Measurements from ENCODE around the gene DENND2A. TPM values are rescaled to one million over a fixed set of nuclear protein-coding genes. Genes with fewer than 3 reads are reported as not detected.

Gene DENND2A
- polyA plus RNA-seq, 2 of the 4 experiments (the other 2 are of a cell fraction): 0.37 to 0.63 TPM

DNA sequence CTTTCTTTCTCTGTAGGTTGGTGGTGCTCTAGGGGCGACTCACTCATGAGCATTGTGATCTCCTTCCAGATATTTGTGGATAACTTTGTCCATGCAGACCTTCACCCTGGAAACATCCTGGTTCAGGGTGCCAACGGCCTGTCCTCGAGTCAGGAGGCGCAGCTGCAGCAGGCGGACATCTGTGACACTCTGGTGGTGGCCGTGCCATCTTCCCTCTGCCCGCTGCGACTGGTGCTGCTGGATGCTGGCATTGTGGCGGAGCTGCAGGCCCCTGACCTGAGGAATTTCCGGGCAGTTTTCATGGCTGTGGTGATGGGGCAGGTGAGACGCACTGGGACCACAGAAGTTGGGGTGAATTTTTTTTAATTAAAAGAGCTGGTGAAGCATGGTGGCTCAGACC lies 46.3 kb upstream of the DENND2A start:
- POLR2A ChIA-PET: no interaction called here
- no peaks in the 10 kb centered on the region for H3K4me1 ChIP-seq
- 96% methylated on average over 6 of the region's 11 CpGs for WGBS (ENCODE audit: missing lambda C conversion rate)
- ATAC-seq (no peak), DNase-seq (ENCODE audit: low read depth in 1 of 2, low spot score in 1 of 2) (no peak), FAIRE-seq (no peak)
- H3K4me3 ChIP-seq: no peak overlapping the region
- CTCF ChIA-PET: interaction anchor here (1.1 to 1.3 kb wide), 2 partner anchors 27 to 31 kb away, joined by 3 to 4 read pairs; no protein-coding TSS in a partner anchor
- TF ChIP-seq JUNB (IDR thresholded peaks at IDR 0.05) (no peak), EHMT2 (IDR thresholded peaks at IDR 0.05; ENCODE audit: low read depth) (no peak), ZSCAN20 (CRISPR knock-in tag; IDR thresholded peaks at IDR 0.05) (no peak)
- TF ChIP-seq, protein P1, sequence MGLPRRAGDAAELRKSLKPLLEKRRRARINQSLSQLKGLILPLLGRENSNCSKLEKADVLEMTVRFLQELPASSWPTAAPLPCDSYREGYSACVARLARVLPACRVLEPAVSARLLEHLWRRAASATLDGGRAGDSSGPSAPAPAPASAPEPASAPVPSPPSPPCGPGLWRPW (IDR thresholded peaks at IDR 0.05): no peak
- no peak overlapping the region for H3K27ac ChIP-seq
- H3K9me3 ChIP-seq: no peaks in the 10 kb centered on the region
- no peak overlapping the region for H3K4me2 ChIP-seq

DNA sequence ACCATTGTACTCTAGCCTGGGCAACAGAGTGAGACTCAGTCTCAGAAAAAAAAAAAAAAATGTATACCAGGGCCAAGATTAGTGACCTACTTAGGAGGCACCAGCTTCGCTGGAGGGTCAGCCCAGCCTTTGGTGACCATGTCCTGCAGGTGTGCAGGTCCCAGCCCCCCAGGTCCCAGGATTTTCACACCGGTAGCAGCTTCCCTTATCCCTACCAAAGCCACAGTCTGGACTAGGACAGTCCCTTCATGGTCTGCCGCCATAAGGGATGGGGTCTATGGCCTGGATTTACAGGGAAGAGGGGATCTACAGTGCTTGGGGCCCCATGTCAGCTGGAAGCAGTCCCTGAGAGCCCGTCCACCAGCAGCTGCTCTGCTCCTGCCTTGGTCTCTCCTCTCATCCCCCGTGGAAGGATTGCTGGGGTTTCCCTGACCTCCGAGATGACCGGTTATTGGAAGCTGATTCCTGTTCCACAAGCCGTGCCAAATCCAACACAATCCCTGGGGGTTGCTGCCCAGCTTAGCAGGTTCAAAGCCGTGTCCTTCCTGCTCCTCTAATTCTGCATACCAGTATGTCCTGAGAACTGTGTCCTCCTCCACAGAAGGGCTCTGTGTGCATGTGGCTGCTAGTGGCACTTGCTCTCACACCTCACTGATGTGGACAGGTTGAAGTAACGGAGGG lies 44.9 kb upstream of the DENND2A start:
- TF ChIP-seq, protein P2, sequence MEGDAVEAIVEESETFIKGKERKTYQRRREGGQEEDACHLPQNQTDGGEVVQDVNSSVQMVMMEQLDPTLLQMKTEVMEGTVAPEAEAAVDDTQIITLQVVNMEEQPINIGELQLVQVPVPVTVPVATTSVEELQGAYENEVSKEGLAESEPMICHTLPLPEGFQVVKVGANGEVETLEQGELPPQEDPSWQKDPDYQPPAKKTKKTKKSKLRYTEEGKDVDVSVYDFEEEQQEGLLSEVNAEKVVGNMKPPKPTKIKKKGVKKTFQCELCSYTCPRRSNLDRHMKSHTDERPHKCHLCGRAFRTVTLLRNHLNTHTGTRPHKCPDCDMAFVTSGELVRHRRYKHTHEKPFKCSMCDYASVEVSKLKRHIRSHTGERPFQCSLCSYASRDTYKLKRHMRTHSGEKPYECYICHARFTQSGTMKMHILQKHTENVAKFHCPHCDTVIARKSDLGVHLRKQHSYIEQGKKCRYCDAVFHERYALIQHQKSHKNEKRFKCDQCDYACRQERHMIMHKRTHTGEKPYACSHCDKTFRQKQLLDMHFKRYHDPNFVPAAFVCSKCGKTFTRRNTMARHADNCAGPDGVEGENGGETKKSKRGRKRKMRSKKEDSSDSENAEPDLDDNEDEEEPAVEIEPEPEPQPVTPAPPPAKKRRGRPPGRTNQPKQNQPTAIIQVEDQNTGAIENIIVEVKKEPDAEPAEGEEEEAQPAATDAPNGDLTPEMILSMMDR (IDR thresholded peaks at IDR 0.05): no peak
- no peak for TF ChIP-seq CBX2 (IDR thresholded peaks at IDR 0.05; ENCODE audit: borderline replicate concordance, low read depth)
- no peak for TF ChIP-seq MYC (IDR thresholded peaks at IDR 0.05; ENCODE audit: borderline replicate concordance, low read length)
- TF ChIP-seq ELK1 (IDR thresholded peaks at IDR 0.05; ENCODE audit: low read depth, low read length): no peak
- no peak for TF ChIP-seq POLR2AphosphoS2 (conservative IDR thresholded peaks at IDR 0.05; ENCODE audit: low read length)
- TF ChIP-seq HEYL (CRISPR knock-in tag; IDR thresholded peaks at IDR 0.05): no peak
- no peak for TF ChIP-seq NPAS2 (CRISPR knock-in tag; IDR thresholded peaks at IDR 0.05; ENCODE audit: borderline replicate concordance)
- no peak for TF ChIP-seq NFE2L2 (conservative IDR thresholded peaks at IDR 0.05; ENCODE audit: low read length)
- no peak for TF ChIP-seq JUN (IDR thresholded peaks at IDR 0.05)
- no peak for TF ChIP-seq GATA3 (IDR thresholded peaks at IDR 0.05; ENCODE audit: borderline replicate concordance)
- TF ChIP-seq JUNB (IDR thresholded peaks at IDR 0.05): no peak
- TF ChIP-seq FOSB (CRISPR knock-in tag; IDR thresholded peaks at IDR 0.05): no peak
- TF ChIP-seq EHMT2 (IDR thresholded peaks at IDR 0.05; ENCODE audit: low read depth): no peak
- TF ChIP-seq, protein P1 (IDR thresholded peaks at IDR 0.05): no peak
- no peak for TF ChIP-seq MAFK (IDR thresholded peaks at IDR 0.05; ENCODE audit: partially characterized antibody)
- TF ChIP-seq BCL3 (IDR thresholded peaks at IDR 0.05): no peak
- no peak for TF ChIP-seq CEBPB (IDR thresholded peaks at IDR 0.05)
- TF ChIP-seq, protein P3, sequence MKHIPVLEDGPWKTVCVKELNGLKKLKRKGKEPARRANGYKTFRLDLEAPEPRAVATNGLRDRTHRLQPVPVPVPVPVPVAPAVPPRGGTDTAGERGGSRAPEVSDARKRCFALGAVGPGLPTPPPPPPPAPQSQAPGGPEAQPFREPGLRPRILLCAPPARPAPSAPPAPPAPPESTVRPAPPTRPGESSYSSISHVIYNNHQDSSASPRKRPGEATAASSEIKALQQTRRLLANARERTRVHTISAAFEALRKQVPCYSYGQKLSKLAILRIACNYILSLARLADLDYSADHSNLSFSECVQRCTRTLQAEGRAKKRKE (CRISPR knock-in tag; IDR thresholded peaks at IDR 0.05; ENCODE audit: low read depth): no peak
- TF ChIP-seq MAZ (IDR thresholded peaks at IDR 0.05; ENCODE audit: borderline replicate concordance, low read depth, low read length): no peak
- TF ChIP-seq NR3C1 (IDR thresholded peaks at IDR 0.05): no peak
- Histone ChIP-seq H3K9me3 (no peaks in the 10 kb centered on the region), H3K4me2 (no peak overlapping the region), H3K4me3 (no peak overlapping the region), H3K27ac (no peak overlapping the region), H3K4me1 (no peaks in the 10 kb centered on the region)
- ChIA-PET CTCF (interaction anchor here (0.8 to 2.1 kb wide), 5 partner anchors 10 to 24 kb away, joined by 3 to 10 read pairs (median 4); partner anchors contain the start of gene NDUFB2), POLR2A (no interaction called here)
- no peak for ATAC-seq
- 89% methylated on average over 10 of the region's 10 CpGs for WGBS (ENCODE audit: missing lambda C conversion rate)
- DNase-seq (ENCODE audit: low read depth in 1 of 2, low spot score in 1 of 2): no peak
- no peak for FAIRE-seq

All from A549 (cell line).